K562 (cell line): ENCODE results near the gene TMED5. TPM values are rescaled to one million over a fixed set of nuclear protein-coding genes. Genes with fewer than 3 reads are reported as not detected.

ENCODE experiments used
- BRCA1 ChIP-seq, 2 experiments: fragments of 450-650 bp in 1 of 2; sonication (generic) in 1 of 2; formaldehyde crosslinking in 1 of 2; IDR thresholded peaks; 2 replicates each; pipeline versions ENCODE4 v1.5.0 to v1.6.1; 2017 to 2020; ENCODE audit warnings: mild to moderate bottlenecking in 1 of 2, missing genetic modification reagents in 1 of 2
- CBFA2T2 ChIP-seq: fragments of 450-650 bp; conservative IDR thresholded peaks from 2 replicates; pipeline ENCODE4 v1.6.1; 2017; ENCODE audit warnings: mild to moderate bottlenecking
- CREB3 ChIP-seq: fragments of 450-650 bp; conservative IDR thresholded peaks from 2 replicates; pipeline ENCODE4 v1.6.1; 2016; ENCODE audit warnings: missing genetic modification characterization, low read depth, mild to moderate bottlenecking, missing compliant biosample characterization, moderate library complexity
- CREM ChIP-seq: IDR thresholded peaks from 2 replicates; pipeline ENCODE4 v1.6.1; 2014; ENCODE audit warnings: antibody characterized with exemption, low read depth
- E2F4 ChIP-seq: sonication (generic); formaldehyde crosslinking; IDR thresholded peaks from 2 replicates; pipeline ENCODE4 v1.8.0; 2022; ENCODE audit warnings: mild to moderate bottlenecking, low read depth, missing genetic modification reagents
- ETV6 ChIP-seq, 3 experiments: fragments of 150-350 bp in 1 of 3; sonication (generic) in 1 of 3; formaldehyde crosslinking in 1 of 3; IDR thresholded peaks; 2 replicates each; pipeline versions ENCODE4 v1.6.1 to v1.8.0; 2014 to 2022; ENCODE audit warnings: borderline replicate concordance in 2 of 3, low read depth in 2 of 3, antibody characterized with exemption in 1 of 3, low read length in 1 of 3, mild to moderate bottlenecking in 1 of 3, missing genetic modification reagents in 1 of 3
- FOXM1 ChIP-seq, 2 experiments: fragments of 450-650 bp in 1 of 2; sonication (generic) in 1 of 2; formaldehyde crosslinking in 1 of 2; IDR thresholded peaks; 2 replicates each; pipeline versions ENCODE4 v1.6.1 to v1.9.0; 2017 to 2022; ENCODE audit warnings: low read depth in 2 of 2, mild to moderate bottlenecking in 2 of 2, missing genetic modification reagents in 1 of 2, moderate library complexity in 1 of 2
- HNRNPLL ChIP-seq: fragments of 200-400 bp; formaldehyde crosslinking; IDR thresholded peaks from 2 replicates; pipeline ENCODE4 v1.6.1; 2017; ENCODE audit warnings: low read length, low read depth, mild to moderate bottlenecking; ENCODE audit not compliant: poor library complexity, severe bottlenecking
- LEF1 ChIP-seq: fragments of 450-650 bp; IDR thresholded peaks from 2 replicates; pipeline ENCODE4 v1.6.1; 2016; ENCODE audit warnings: mild to moderate bottlenecking
- MYBL2 ChIP-seq, 2 experiments: fragments of 450-650 bp in 1 of 2; sonication (generic) in 1 of 2; formaldehyde crosslinking in 1 of 2; IDR thresholded peaks; 2 replicates each; pipeline versions ENCODE4 v1.6.1 to v1.8.1; 2017 to 2022; ENCODE audit warnings: borderline replicate concordance in 1 of 2, inconsistent platforms in 1 of 2, low read depth in 1 of 2, mild to moderate bottlenecking in 1 of 2, missing genetic modification reagents in 1 of 2, moderate library complexity in 1 of 2
- SRSF3 ChIP-seq: fragments of 200-400 bp; formaldehyde crosslinking; IDR thresholded peaks from 2 replicates; pipeline ENCODE4 v1.6.1; 2016; ENCODE audit warnings: mild to moderate bottlenecking, low read length, moderate library complexity; ENCODE audit not compliant: insufficient read depth
- ZBTB7A ChIP-seq: IDR thresholded peaks from 2 replicates; pipeline ENCODE4 v1.6.1; 2011; ENCODE audit warnings: low read depth, mild to moderate bottlenecking, low read length, moderate library complexity, borderline replicate concordance; ENCODE audit not compliant: control insufficient read depth
- ZNF395 ChIP-seq: fragments of 200-800 bp; sonication (Bioruptor generic); IDR thresholded peaks from 2 replicates; pipeline ENCODE4 v1.6.1; 2017; ENCODE audit warnings: missing genetic modification characterization, missing compliant biosample characterization
- ZNF589 ChIP-seq: fragments of 200-800 bp; sonication (Bioruptor generic); IDR thresholded peaks from 2 replicates; pipeline ENCODE4 v1.6.1; 2016; ENCODE audit warnings: low read depth, missing genetic modification characterization, missing compliant biosample characterization
- ZNF592 ChIP-seq: fragments of 450-650 bp; IDR thresholded peaks from 2 replicates; pipeline ENCODE4 v1.6.1; 2017; ENCODE audit warnings: antibody characterized with exemption, mild to moderate bottlenecking
- polyA plus RNA-seq, 8 experiments: library from polyadenylated mRNA; depleted of rRNA in 4 of 8; stranded (reverse) in 5 of 8; unstranded in 3 of 8; fragments of >200 nt; fragmentation: Nextera tagmentation in 2 of 8; fragmentation: Illumina TruSeq in 1 of 8; extraction: Ambion mirVana in 2 of 8; extraction: Trizol in 1 of 8; gene quantifications; 2 replicates each; pipeline versions ENCODE4 v1.2.1 to v1.2.3, GENCODE V29; 2011 to 2014; ENCODE audit warnings: inconsistent platforms in 1 of 8, missing spikeins in 1 of 8
- total RNA-seq, 7 experiments: library from RNA; depleted of rRNA in 6 of 7; stranded (reverse); fragments of >200 nt in 6 of 7; fragmentation: Illumina TruSeq in 2 of 7; extraction: Trizol in 2 of 7; gene quantifications; 2 replicates each; pipeline versions ENCODE4 v1.2.1 to v1.2.3, GENCODE V29; 2011 to 2021; ENCODE audit warnings: low replicate concordance in 1 of 7

The TMED5 gene
- total and polyA plus RNA-seq, 9 of the 15 experiments (the other 6 are each of a cell fraction or from before 2014, with no cell fraction given): 28.7 to 83.7 (median 67.2) TPM

DNA sequence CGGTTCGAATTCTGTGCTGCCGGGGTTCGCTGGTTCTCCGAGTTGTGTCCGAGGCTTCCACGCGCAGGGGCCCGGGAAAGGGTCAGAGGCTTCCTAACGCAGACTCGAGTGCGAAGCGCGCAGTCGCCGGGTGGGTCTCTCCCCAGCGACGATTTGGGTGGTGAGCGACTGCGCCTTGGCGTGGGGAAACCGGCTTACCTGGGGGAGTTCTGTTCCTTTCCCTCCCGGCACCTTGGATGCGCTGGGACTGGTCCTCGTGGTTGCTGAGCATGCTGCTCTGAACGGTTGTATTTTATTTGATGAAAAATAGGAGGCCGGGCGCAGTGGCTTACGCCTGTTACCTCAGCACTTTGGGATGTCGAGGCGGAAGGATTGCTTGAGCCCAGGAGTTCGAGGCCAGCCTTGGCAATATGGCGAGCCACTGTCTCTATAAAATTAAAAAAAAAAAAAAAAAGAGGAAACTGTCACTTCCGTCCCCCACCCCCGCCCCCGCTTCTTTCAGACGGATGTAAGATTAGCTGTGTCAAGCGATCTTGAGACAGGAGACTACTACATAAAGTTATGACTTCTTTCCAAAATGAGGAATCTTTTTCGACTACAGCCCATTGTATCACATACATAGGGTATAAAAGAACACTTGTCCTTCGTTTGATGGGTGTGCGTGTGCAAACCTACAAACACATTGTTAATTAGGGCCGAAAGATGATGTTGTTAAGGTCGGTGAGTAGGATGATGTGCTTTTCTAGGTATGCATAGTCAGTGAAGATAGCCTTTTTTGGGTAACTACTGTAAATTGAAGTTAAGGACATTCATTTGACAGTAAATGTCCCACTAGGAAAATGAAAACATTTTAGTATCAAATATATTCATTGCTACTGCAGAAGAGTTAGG, 755 bp upstream of the TMED5 start, which contains the start of gene CCDC18 (continued):
- TF ChIP-seq ETV6 (IDR thresholded peaks at IDR 0.05; ENCODE audit: borderline replicate concordance in 1 of 2, low read depth in 2 of 2, low read length in 1 of 2) (0 out of 4 replicates have a peak, but pooled peaks of 1 of the 2 experiments have one; percentile 28), ETV6 (CRISPR knock-in tag; IDR thresholded peaks at IDR 0.05; ENCODE audit: borderline replicate concordance) (no peak), CREM (peak; percentile 26; the same call in 1 of the 2 replicates), SRSF3 (peak; percentile 57; the same call in 1 of the 2 replicates), BRCA1 (IDR thresholded peaks at IDR 0.05) (no peak), BRCA1 (CRISPR knock-in tag; IDR thresholded peaks at IDR 0.05) (no peak), LEF1 (0 out of 2 replicates have a peak, but pooled peaks have one; percentile 39), E2F4 (peak; percentile 93), ZBTB7A (peak; percentile 12; the same call in 1 of the 2 replicates), HNRNPLL (peak; percentile 44), ZNF592 (no peak), FOXM1 (IDR thresholded peaks at IDR 0.05; ENCODE audit: low read depth) (peak; percentile 76), FOXM1 (CRISPR knock-in tag; IDR thresholded peaks at IDR 0.05; ENCODE audit: low read depth) (peak; percentile 77; the same call in 1 of the 2 replicates), MYBL2 (IDR thresholded peaks at IDR 0.05; ENCODE audit: low read depth) (peak; percentile 96), MYBL2 (CRISPR knock-in tag; IDR thresholded peaks at IDR 0.05; ENCODE audit: borderline replicate concordance) (no peak), CREB3 (no peak), ZNF395 (CRISPR knock-in tag) (peak; percentile 91), ZNF589 (CRISPR knock-in tag) (0 out of 2 replicates have a peak, but pooled peaks have one; percentile 50), CBFA2T2 (no peak)
